ENCODE data around the gene GABRG3. TPM values are rescaled to one million over a fixed set of nuclear protein-coding genes. Genes with fewer than 3 reads are reported as not detected.

The GABRG3 gene
- total RNA-seq, 1 donor from 2014 or later = 0.54 TPM

DNA sequence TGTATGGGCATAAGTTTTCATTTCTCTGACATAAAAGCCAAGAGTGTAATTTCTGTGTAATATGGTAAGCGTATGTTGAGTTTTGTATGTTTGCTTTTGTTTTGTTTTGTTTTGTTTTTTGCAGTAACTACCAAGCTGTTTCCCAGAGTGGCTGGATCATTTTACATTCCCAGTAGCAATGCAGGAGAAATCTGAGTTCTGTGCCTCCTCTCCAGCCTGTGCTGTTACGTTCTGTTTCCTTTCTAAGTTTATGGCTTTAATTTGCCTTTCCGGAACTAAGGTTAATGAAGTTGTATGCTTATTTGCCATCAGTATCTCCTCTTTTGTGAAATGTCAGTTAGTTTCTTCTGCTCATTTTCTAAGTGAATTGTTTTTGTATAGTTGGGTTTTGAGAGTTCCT, 307.8 kb downstream of the GABRG3 start:
- DNase-seq (ENCODE audit: low read depth) (no peak), FAIRE-seq (no peak)
- Mint-ChIP-seq H3K36me3 (ENCODE audit: low read depth, unreplicated experiment) (no peaks in the 10 kb centered on the region), H3K4me3 (ENCODE audit: unreplicated experiment) (no peak overlapping the region), H3K27me3 (ENCODE audit: low read depth, unreplicated experiment) (no peaks in the 10 kb centered on the region), H3K27ac (ENCODE audit: unreplicated experiment) (no peak overlapping the region), H3K9me3 (ENCODE audit: unreplicated experiment) (no peaks in the 10 kb centered on the region), H3K4me1 (ENCODE audit: low read depth, unreplicated experiment) (no peaks in the 10 kb centered on the region)
- H3K36me3 ChIP-seq (ENCODE audit: insufficient read depth, low read length) = no peaks in the 10 kb centered on the region
- no peaks in the 10 kb centered on the region for H3K9me3 ChIP-seq (ENCODE audit: insufficient read depth, low read depth, low read length)
- TF ChIP-seq, protein P1, sequence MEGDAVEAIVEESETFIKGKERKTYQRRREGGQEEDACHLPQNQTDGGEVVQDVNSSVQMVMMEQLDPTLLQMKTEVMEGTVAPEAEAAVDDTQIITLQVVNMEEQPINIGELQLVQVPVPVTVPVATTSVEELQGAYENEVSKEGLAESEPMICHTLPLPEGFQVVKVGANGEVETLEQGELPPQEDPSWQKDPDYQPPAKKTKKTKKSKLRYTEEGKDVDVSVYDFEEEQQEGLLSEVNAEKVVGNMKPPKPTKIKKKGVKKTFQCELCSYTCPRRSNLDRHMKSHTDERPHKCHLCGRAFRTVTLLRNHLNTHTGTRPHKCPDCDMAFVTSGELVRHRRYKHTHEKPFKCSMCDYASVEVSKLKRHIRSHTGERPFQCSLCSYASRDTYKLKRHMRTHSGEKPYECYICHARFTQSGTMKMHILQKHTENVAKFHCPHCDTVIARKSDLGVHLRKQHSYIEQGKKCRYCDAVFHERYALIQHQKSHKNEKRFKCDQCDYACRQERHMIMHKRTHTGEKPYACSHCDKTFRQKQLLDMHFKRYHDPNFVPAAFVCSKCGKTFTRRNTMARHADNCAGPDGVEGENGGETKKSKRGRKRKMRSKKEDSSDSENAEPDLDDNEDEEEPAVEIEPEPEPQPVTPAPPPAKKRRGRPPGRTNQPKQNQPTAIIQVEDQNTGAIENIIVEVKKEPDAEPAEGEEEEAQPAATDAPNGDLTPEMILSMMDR (IDR thresholded peaks at IDR 0.05; ENCODE audit: insufficient read depth, low read depth, low read length) = no peak
- TF ChIP-seq EZH2 (IDR thresholded peaks at IDR 0.05; ENCODE audit: insufficient read depth, low read length) = no peak
- no peak overlapping the region for H3K9ac ChIP-seq (ENCODE audit: low read length)
- H3K27ac ChIP-seq (ENCODE audit: low read depth, low read length) = no peak overlapping the region
- no peak overlapping the region for H2AFZ ChIP-seq (ENCODE audit: low read depth, low read length)
- H3K27me3 ChIP-seq (ENCODE audit: insufficient read depth, low read length) = no peaks in the 10 kb centered on the region
- H4K20me1 ChIP-seq (ENCODE audit: insufficient read depth, low read length) = no peaks in the 10 kb centered on the region
- H3K4me1 ChIP-seq (ENCODE audit: insufficient read depth, low read length) = no peaks in the 10 kb centered on the region
- H3K79me2 ChIP-seq (ENCODE audit: insufficient read depth, low read length) = no peaks in the 10 kb centered on the region
- H3K4me2 ChIP-seq (ENCODE audit: low read length) = no peak overlapping the region
- H3K4me3 ChIP-seq (ENCODE audit: insufficient read depth, low read depth, low read length) = no peak overlapping the region

DNA sequence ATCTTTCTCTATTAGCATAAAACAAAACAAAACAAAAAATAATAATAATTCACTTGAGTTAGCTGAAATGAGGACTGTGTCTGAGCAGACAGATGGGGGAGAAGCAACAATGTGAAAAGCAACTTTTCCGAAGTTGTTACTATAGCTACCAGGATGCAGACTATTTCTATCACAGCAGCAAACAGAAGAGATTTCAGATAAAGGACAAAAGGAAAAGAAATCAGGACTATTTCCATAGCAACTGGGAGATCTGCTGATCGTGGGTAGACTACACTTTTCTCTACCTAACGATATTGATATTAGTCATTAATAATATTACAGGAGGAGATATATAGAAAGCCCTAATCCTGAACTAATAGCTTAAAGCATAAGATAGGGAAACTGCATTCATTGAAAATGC, 321.7 kb downstream of the GABRG3 start:
- Histone ChIP-seq H2AFZ (ENCODE audit: low read depth, low read length) (no peak overlapping the region), H3K79me2 (ENCODE audit: insufficient read depth, low read length) (no peaks in the 10 kb centered on the region), H4K20me1 (ENCODE audit: insufficient read depth, low read length) (no peaks in the 10 kb centered on the region), H3K4me2 (ENCODE audit: low read length) (no peak overlapping the region), H3K4me1 (ENCODE audit: insufficient read depth, low read length) (no peaks in the 10 kb centered on the region), H3K27ac (ENCODE audit: low read depth, low read length) (no peak overlapping the region), H3K9ac (ENCODE audit: low read length) (no peak overlapping the region), H3K36me3 (ENCODE audit: insufficient read depth, low read length) (no peaks in the 10 kb centered on the region), H3K27me3 (ENCODE audit: insufficient read depth, low read length) (no peaks in the 10 kb centered on the region), H3K4me3 (ENCODE audit: insufficient read depth, low read depth, low read length) (no peak overlapping the region), H3K9me3 (ENCODE audit: insufficient read depth, low read depth, low read length) (no peaks in the 10 kb centered on the region)
- Mint-ChIP-seq H3K4me1 (ENCODE audit: low read depth, unreplicated experiment) (no peaks in the 10 kb centered on the region), H3K27me3 (ENCODE audit: low read depth, unreplicated experiment) (no peaks in the 10 kb centered on the region), H3K9me3 (ENCODE audit: unreplicated experiment) (peaks cover 6% of the 10 kb centered on the region), H3K4me3 (ENCODE audit: unreplicated experiment) (no peak overlapping the region), H3K27ac (ENCODE audit: unreplicated experiment) (no peak overlapping the region), H3K36me3 (ENCODE audit: low read depth, unreplicated experiment) (no peaks in the 10 kb centered on the region)
- no peak for DNase-seq (ENCODE audit: low read depth)
- FAIRE-seq = no peak
- TF ChIP-seq, protein P1 (IDR thresholded peaks at IDR 0.05; ENCODE audit: insufficient read depth, low read depth, low read length) = no peak
- no peak for TF ChIP-seq EZH2 (IDR thresholded peaks at IDR 0.05; ENCODE audit: insufficient read depth, low read length)

- H2AFZ ChIP-seq (ENCODE audit: low read depth, low read length) = no peak overlapping the region
- no peaks in the 10 kb centered on the region for H3K27me3 ChIP-seq (ENCODE audit: insufficient read depth, low read length)
- H3K4me1 Mint-ChIP-seq (ENCODE audit: low read depth, unreplicated experiment) = no peaks in the 10 kb centered on the region
- no peak overlapping the region for H3K27ac Mint-ChIP-seq (ENCODE audit: unreplicated experiment)
- no peak overlapping the region for H3K4me2 ChIP-seq (ENCODE audit: low read length)
- no peak for TF ChIP-seq EZH2 (IDR thresholded peaks at IDR 0.05; ENCODE audit: insufficient read depth, low read length)
- TF ChIP-seq, protein P1 (IDR thresholded peaks at IDR 0.05; ENCODE audit: insufficient read depth, low read depth, low read length) = no peak
- H3K4me3 Mint-ChIP-seq (ENCODE audit: unreplicated experiment) = no peak overlapping the region
- H4K20me1 ChIP-seq (ENCODE audit: insufficient read depth, low read length) = no peaks in the 10 kb centered on the region
- H3K27me3 Mint-ChIP-seq (ENCODE audit: low read depth, unreplicated experiment) = no peaks in the 10 kb centered on the region
- no peak overlapping the region for H3K9ac ChIP-seq (ENCODE audit: low read length)
- no peak for DNase-seq (ENCODE audit: low read depth)
- H3K36me3 ChIP-seq (ENCODE audit: insufficient read depth, low read length) = no peaks in the 10 kb centered on the region
- no peaks in the 10 kb centered on the region for H3K36me3 Mint-ChIP-seq (ENCODE audit: low read depth, unreplicated experiment)
- H3K27ac ChIP-seq (ENCODE audit: low read depth, low read length) = no peak overlapping the region
- H3K9me3 Mint-ChIP-seq (ENCODE audit: unreplicated experiment) = peaks cover 6% of the 10 kb centered on the region
- H3K79me2 ChIP-seq (ENCODE audit: insufficient read depth, low read length) = no peaks in the 10 kb centered on the region
- no peak for FAIRE-seq
- no peaks in the 10 kb centered on the region for H3K9me3 ChIP-seq (ENCODE audit: insufficient read depth, low read depth, low read length)
- no peak overlapping the region for H3K4me3 ChIP-seq (ENCODE audit: insufficient read depth, low read depth, low read length)
- H3K4me1 ChIP-seq (ENCODE audit: insufficient read depth, low read length) = no peaks in the 10 kb centered on the region
Observed at GRCh38 chr15:27293607-27294006, 322.6 kb downstream of the GABRG3 start.

Measured in astrocyte (in vitro differentiated cells and primary cell).